PC-9 (cell line): ENCODE data around the gene TRNT1.

Source experiments
- CTCF ChIP-seq: fragments of 200-600 bp; sonication (generic); conservative IDR thresholded peaks from 2 replicates; pipeline ENCODE4 v1.6.1; 2017; ENCODE audit warnings: mixed run types, antibody characterized with exemption, mild to moderate bottlenecking, moderate library complexity
- EZH2 ChIP-seq: fragments of 200-600 bp; sonication (generic); IDR thresholded peaks from 2 replicates; pipeline ENCODE4 v1.8.0; 2017; ENCODE audit warnings: antibody characterized with exemption, low read depth

GRCh38 chr3:3127432-3128010 is 781 bp downstream of the TRNT1 start:
- TF ChIP-seq CTCF = no peak
- TF ChIP-seq EZH2 = no peak
